ENCODE data around the gene FBXL5.

The FBXL5 gene, protein sequence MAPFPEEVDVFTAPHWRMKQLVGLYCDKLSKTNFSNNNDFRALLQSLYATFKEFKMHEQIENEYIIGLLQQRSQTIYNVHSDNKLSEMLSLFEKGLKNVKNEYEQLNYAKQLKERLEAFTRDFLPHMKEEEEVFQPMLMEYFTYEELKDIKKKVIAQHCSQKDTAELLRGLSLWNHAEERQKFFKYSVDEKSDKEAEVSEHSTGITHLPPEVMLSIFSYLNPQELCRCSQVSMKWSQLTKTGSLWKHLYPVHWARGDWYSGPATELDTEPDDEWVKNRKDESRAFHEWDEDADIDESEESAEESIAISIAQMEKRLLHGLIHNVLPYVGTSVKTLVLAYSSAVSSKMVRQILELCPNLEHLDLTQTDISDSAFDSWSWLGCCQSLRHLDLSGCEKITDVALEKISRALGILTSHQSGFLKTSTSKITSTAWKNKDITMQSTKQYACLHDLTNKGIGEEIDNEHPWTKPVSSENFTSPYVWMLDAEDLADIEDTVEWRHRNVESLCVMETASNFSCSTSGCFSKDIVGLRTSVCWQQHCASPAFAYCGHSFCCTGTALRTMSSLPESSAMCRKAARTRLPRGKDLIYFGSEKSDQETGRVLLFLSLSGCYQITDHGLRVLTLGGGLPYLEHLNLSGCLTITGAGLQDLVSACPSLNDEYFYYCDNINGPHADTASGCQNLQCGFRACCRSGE

DNA sequence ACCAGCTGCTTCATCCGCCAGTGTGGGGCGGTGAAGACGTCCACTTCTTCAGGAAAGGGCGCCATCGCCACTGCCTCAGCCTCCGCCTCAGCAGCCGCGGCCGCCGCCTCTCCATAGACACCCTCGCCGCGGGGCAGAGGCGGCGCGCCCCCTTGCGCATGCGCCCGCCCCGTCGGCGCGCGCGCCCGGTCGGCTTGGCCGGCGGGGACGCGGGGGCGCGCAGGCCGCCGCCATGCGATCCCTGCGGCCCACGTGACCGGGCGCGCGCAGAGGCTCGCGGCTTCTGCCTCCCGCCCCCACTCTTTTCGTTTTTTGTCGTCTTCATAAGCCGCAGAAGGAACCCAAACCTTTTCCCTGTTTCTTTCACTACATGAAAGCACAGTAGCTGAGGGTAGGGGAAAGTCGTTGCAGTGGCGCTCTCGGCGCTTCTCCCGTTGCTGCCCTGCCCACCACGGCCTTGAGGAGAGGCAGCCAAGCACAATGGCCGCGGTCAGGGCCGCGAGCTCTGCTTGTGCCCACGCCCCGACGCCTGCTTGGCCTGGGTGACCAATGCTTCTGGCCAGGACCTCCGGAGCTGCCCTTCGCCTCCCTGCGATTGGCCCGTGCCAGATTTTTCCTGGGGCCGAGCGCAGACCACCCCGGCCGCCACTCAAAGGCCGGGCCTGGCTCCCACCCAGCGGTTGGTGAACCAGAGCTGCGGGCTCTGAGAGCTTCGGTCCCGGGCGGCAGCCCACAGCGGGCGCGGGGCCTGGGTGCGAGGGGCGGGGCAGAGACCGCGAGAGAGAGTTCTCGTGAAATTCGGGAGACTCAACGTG lies at the start of gene FBXL5:
Gene FBXL5 (minus strand): TSS at position 135 of the 815 bp plus-strand sequence. CDS start 70 bp downstream, at position 65.
- peak; percentile 90 for DNase-seq

DNA sequence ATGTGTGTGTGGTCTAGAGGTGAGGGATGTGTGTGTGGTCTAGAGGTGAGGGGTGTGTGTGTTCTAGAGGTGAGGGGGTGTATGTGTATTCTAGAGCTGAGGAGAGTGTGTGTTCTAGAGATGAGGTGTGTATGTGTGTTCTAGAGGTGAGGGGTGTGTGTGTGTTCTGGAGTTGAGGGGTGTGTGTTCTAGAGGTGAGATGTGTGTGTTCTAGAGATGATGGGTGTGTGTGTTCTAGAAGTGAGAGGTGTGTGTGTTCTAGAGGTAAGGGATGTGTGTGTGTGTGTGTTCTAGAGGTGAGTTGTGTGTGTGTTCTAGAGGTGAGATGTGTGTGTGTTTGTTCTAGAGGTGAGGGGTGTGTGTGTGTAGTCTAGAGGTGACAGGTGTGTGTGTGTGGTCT lies 49.0 kb upstream of the FBXL5 start:
- DNase-seq: no peak

DNA sequence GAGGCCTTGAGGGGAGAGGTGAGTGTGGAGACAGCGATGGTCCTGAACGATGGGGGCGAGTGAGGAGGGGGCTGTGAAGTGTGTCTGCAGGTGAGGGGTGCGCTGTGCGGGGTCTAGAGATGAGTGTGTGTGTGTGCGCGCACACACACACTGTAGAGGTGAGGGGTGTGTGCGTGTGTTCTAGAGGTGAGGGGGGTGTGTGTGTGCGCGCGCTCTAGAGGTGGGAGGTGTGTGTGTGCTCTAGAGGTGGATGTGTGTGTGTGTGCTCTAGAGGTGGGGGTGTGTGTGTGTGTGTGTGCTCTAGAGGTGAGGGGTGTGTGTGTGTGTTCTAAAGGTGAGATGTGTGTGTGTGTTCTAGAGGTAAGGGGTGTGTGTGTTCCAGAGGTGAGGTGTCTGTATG lies 48.3 kb upstream of the FBXL5 start:
- DNase-seq: no peak

DNA sequence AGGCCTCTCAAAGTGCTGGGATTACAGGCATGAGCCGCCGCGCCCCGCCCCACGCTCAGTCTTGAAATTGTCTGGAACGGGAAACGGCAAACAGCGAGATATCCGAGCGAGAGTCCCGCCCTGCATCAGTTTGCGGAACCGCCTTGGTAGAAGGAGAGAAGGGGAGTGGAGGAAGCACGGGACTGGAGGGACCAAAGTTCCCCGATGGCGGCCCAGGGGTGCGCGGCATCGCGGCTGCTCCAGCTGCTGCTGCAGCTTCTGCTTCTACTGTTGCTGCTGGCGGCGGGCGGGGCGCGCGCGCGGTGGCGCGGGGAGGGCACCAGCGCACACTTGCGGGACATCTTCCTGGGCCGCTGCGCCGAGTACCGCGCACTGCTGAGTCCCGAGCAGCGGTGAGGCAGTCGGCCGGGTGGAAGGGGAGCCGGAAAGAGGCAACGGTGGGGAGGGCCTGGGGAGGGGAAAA lies 47.8 kb upstream of the FBXL5 start, which contains the start of gene BST1:
Gene BST1 (plus strand): TSS at position 125 of the 463 bp plus-strand sequence. CDS start 80 bp downstream, at position 205.
- peak; percentile 76 for DNase-seq

DNA sequence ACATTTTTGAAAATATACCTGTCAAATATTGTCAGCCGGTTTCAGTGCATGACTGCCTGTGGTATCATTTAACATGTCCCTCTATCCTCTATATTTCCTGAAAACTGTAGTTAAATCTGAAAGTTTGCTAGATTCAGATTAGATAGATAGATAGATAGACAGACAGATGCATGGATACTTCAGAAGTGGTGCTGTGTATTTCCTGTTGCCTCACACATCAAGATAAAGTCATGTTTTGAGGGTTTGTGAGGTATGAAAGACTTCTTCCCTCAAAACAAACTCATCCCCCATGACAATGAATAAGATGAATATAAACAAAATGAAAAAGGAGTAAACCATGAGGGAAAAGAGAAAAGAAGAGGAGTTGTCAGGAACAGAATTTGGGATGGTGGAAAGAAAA lies 41.7 kb upstream of the FBXL5 start:
- no peak for DNase-seq

DNA sequence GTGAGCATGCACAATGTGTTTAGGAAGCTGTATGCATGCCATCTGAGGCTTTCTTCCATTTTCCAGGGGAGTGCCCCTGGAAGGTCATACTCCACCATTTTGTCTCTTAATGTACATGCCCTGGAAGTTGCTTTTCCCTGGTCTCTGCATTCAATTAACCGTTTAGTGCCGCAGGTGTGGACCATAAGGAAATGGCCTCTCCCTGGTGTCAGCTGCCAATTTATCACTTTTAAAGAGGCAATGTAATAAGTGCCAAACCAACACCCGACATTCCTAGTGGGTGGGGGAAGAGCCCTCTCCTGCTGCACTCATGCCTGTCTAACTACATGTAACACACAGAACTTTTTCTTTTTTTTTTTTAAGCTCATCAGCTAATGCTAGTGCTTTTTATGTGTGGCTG lies 40.6 kb upstream of the FBXL5 start:
- DNase-seq: no peak

DNA sequence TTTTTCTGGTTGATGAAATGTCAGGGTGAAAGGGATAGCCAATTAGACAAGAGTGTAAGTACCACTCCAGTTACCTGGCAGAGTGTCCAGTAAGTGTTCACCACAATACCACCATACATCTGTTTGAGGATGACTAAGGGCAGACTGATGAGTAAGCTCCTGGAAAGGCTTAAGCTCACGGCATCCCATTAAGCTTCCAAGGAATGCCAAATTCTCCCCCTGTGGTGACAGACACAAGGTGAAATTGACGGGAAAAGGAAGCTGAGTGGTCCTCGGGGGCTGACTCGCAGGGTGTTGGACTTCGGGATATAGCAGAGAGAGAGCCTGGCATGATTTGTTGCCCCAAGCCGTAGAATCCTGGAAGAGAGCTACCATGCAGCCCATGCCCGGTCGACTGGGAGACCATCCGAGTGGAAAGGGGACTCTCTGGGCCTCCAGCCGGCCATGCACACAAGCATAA lies 40.1 kb upstream of the FBXL5 start:
- no peak for DNase-seq

DNA sequence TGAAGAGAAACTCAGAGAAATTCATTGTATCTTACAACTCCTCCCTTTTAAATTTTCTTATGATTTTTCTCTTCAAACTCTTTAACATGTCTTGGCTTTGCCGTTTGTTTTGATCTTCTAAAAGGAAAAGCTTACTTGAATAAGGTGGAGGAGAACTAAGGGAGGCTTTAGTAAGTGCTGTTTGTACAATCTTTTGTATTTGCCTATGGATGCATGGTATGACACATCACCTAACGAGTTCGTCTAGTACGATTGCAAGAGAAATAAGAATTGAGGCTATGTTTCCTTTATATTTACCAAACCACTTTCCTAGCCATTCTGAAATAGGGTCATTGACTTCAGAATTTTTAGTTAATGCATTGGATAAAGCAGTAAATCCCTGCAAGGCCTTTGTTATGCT lies 39.3 kb upstream of the FBXL5 start:
- no peak for DNase-seq

DNA sequence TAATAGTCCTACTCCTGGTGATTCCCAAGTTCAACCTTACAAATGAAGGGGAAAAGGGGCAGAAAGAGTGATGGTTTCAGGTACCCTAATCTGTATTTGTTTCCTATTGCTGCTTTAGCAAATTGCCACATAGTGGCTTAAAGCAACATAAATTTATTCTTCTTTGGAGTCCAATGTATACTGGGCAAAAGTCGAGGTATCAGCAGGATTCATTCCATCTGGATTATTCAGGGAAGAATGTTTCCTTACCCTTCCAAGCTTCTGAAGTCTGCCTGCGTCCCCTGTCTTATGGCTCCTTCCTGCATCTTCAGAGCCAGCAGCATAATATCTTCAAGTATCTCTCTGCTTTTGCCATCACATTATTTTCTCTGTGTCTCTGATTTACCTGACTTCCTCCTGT lies 37.4 kb upstream of the FBXL5 start:
- no peak for DNase-seq

DNA sequence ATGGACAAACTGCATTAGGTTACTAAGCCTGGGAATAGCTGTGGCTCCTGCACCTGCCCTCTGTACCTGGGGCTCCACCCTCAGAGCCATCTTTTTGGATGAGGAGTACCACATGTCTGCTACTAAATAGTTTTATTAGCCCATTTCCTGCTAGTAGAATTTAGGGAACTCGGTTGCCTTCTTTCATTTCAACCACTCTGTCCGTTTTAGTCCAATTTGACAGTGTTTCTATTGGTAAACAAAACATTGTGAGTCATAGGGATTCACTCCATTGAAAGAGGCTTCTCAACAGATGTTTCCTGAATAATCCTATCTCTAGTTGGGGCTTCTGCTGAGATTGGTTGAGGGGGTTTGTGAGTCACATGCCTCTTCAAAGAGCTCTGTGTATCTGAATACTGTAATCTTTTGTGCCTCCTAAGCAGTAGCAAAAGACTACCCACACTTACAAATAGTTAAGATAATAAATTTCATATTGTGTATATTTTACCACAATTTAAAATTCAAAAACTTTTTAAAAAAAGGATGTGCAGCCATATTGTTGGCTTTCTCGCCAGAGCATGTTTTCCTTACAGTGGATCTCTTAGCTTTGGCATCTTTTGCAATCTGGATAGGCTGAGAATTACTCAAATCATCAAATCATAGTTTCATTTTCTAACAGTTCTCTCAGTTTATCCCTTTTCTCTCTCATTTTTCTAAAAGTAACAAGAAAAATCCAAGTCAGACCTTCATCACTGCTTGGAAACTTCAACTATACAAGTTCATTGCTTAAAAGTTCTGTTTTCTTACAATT lies 36.4 kb upstream of the FBXL5 start:
- no peak for DNase-seq

DNA sequence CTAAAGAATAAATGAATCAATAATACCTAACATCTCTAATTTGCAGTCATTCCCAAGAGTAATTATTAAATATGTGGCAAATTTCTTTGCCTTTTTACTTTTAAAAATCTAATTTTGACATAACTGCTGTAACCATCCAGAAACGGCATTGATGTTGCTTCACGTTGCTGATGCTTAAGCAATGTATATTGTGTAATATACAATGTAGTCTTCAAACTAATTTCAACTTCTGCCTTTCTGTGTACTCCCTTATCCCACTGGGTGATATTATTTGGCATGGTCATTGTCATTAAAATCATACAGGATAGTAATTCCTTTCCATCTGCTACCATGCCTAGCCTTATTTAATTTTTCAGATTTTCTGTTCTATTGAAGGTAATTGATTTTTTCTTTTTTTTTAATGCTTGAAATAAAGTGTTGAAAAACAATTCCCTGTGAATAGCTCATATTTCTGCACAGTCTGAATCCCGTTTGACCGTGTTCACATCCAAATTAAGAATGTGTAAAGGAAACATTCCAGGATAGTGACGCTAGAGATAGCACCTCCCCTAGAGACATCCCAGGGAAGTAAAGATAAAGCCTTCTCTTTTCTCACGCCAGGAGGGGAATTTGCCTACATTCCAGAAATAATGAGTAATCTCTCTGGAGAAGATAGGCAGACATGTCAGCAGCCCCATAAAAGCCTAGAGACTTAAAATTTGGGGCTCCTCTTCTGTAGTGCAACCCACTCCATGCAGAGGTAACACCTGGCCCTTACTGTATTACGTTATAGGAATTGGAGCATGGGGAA lies 35.1 kb upstream of the FBXL5 start:
- DNase-seq: no peak

DNA sequence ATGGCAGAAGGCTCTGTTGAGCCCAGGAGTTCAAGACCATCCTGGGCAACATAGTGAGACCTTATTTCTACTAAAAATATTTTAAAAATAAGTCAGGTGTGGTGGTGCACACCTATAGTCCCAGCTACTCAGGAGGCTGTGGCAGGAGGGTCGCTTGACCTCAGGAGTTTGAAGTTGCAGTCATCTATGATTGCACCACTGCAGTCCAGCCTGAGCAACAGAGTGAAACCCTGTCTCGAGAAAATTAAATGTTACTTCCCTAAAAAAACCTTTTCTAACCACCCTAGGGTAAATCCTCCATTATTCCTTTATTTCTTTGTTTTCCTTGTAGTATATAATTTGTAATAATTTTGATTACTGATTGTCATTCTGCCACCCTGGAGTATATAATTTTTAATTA lies 34.4 kb upstream of the FBXL5 start:
- no peak for DNase-seq

DNA sequence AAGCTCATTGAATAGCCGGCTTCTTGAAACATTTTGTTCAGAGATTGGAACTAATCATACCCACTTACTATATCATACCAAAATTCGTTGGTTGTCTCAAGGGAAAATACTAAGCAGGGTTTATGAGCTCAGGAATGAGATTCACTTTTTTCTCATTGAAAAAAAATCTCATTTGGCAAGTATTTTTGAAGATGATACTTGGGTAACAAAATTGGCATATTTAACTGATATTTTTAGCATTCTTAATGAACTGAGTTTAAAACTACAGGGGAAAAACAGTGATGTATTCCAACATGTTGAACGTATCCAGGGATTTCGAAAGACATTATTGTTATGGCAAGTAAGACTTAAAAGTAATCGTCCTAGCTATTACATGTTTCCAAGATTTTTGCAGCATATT lies 32.9 kb upstream of the FBXL5 start:
- no peak for DNase-seq

DNA sequence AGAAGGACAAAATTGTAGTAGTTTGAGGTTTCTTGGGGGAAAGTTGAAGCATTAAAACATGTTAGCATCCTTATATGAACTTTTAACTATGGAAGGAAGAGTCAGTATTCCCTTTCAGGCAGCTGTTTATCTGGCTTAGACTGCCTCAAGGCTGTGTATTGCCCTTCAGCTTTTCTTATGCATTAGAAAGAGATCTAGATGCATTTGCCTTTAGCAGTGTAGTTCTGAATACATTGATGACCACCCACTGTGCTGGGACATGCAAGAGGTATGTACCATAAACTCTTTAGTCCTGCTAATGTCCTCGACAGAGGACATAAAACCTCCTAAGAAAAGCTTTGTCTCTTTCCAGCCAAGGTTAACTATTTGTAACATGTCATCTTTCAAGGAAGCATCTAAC lies 29.3 kb upstream of the FBXL5 start:
- no peak for DNase-seq

DNA sequence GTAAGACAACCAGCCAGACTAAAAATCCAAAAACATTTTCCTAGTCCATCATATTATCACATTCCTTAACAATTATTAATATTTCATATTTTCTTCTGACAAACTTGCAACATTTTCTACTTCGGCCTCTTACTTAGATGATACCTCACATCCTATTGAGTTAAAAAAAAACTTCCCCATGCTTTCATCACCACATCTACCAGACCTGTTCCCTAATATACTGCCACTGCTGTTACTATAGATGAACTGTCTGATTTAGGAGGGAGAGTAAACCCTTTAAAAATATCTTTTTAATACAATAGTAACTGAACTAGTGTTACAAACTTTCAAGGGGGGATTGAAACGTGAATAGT lies 28.0 kb upstream of the FBXL5 start:
- DNase-seq: no peak

DNA sequence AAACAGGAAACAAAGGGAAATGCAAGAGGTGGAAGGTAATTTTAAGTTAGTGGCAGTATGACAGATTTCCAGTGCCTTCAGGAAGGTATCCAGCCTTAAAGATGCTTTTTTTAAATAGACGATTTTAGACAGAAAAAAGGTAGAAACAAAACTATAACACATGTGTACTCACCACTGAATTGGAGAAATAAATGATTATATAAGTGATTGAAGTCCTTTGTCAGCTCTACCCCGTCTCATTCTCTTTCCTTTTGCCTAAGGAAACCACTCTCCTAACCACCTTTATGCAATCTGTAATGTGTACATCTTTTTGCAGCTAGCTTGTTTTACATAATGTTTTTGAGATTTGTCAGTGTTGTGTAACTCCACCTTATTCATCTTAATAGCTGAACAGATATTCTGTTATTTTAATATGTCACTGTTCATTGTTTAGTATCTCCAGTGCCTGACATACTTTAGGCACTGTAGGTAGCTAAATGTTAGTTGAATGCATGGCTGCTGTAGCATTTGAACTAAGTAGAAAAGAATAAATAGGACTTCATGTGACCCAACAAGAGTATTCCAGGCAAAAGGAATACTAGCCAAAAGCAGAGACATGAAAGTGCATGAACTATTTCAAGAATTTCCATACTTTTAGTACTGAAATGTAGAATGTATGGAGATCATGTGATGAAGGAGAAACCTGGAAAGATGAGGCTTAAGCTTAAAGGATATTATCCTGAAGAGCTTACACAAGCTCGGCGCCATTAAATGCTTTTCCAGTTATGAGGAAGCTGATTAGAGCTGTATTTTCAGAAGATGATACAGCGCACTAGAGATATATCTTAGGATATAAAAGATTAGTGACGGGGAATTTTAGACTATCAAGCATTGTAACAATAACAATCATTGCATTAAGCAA lies 27.3 kb upstream of the FBXL5 start:
- no peak for DNase-seq

DNA sequence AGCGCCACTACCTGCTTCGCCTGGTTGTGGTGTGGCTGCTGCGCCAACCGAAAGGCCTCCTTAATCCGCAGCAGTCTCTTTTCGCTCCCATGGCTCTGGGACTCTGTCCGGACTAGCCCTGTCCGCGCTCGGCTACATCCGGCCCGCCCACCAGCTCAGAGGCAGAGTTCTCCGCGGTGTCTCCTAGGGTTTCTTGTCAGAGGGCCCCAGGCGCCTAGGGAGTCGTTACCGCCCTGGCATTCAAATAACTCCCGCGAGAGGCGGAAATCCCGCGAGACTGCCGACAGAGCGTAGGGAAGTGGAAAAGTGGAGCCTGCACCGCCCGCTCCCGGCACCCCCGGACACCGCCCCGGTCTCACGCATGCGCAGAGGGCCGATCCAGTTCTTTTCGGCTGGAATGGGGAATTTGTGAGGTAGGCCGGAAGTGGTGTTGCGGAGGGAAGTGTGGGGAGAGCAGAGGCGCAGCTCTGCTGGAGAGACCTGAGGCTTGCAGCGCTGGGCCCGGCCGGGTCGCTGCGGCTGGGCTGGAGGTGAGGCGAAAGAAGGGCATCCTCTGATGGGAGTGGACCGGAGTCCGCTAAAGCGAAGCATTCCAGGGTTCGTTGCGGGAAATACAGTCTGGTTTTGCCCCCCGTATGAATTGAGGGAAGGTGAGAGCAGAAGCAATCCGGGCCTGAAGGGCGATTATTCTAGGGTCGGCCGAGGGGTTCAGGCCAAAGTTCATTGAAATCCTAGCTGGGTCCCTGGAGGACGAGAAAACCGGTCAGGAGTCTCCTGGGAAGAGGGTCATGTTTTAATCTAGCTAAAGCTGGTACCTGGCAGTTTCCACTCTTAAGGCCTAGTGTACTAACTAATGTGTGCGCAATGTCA lies 26.4 kb upstream of the FBXL5 start, which contains the start of gene FAM200B:
Gene FAM200B (plus strand): TSS at position 456 of the 870 bp plus-strand sequence. CDS start 5,151 bp downstream, outside the sequence.
- DNase-seq: peak; percentile 100

DNA sequence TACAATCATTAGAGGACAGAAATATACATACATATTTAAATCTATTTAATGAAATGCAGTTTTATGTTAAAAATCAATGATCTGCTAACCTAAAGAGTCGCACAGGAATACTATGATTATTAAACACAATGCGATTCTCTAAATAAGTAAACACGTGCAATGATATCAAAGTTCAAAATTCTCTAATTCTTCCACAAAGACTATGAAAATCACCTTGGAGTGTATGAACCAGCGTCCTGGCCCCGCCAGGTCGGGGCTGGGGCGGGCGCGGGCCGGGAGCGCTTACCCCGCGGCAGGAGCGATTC lies 25.9 kb upstream of the FBXL5 start:
- no peak for DNase-seq

DNA sequence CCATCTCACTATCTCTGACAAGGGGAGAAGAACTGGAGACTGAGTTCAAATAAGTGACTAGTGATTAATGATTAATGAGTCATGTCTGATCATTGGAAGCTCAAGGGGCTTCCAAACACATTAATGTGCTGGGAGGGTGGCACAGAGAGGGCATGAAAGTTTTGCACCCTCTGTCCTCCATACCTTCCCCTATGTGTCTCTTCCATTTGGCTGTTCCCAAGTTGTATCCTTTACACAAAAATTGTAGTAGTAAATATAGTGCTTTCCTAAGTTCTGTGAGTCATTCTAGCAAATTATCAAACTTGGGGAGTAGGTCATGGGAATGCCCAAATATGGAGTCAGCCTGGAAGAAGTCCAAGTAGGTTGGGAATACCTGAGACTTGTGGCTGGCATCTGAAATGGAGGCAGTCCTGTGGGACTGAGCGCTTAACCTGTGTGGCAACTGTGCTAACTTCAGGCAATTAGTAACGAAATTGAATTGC lies 22.4 kb upstream of the FBXL5 start:
- no peak for DNase-seq

All from activated CD8-positive, alpha-beta memory T cell treated with anti-CD3 and anti-CD28 coated beads, Interleukin-2, amount 50 U/mL, for 48 hours (primary cell).